ENCODE data around the gene DMKN. TPM values are rescaled to one million over a fixed set of nuclear protein-coding genes. Genes with fewer than 3 reads are reported as not detected.

DMKN gene
- total and polyA plus RNA-seq, 10 donors, result 2.5 to 17.9 (median 6.7) TPM

DNA sequence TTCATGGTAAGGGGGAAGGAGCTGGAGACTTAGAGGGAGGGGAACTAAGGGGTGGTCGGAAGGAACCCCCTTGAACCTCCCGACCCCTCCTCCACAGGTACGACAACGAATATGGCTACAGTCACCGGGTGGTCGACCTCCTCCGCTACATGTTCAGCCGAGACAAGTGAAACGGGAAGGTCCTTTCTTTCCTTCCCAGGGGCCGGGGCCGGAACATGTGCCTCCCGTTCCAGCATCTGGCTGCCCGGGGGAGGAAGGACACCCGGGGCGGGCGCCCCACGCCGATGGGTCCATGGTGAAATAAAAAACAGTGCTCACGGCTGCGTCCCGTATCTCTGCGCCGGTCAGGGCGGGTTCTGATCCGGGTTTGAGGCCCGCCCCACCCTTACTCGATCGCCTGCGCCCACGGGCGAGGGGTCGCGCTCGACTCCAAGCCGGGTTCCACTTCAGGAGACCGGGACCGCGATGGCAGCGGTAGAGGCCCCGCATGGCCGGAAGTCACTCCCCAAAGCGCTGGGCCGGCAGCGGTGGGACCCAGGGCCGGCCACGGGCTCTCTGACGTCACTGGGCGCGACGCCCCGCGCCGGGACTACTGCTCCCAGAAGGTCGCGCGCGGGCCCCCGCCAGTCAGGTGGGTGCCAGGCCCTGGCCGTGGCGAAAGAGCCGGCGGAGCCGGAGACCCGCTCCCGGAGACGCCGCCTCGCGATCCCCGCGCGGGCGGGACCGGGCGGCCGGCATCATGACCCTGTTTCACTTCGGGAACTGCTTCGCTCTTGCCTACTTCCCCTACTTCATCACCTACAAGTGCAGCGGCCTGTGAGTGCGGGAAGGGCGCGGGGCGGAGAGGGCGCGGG is 31.8 kb upstream of the DMKN start, which contains the start of gene TMEM147:
Gene TMEM147, plus strand, starts transcription at position 626 of the 854 bp plus-strand sequence. Its CDS starts 114 bp downstream, at position 740.
- WGBS, 5 donors, result 0 to 1% (median 1%) methylated on average over 50 to 85 of the region's 85 CpGs
- H3K9me3 ChIP-seq, result no peaks in the 10 kb centered on the region
- peaks cover 0 to 36% (median 0%) of the 10 kb centered on the region in 6 donors for H3K36me3 ChIP-seq
- peak within 1 kb of the TSS; percentile 64 to 93 (median 76) for H3K4me3 ChIP-seq
- no peaks in the 10 kb centered on the region for H3K27me3 ChIP-seq (replicated peaks in 1 of 7)
- DNase-seq, result peak; percentile 97
- peak within 1 kb of the TSS; percentile 71 to 91 (median 87) for H3K27ac ChIP-seq
- peaks cover 17 to 52% (median 30%) of the 10 kb centered on the region in 6 donors for H3K4me1 ChIP-seq
- intact Hi-C loops (cut with DNase I; ENCODE audit: low total_unique reads), result no loop called here
- TF ChIP-seq POLR2AphosphoS5 (IDR thresholded peaks at IDR 0.05) (peak; percentile 87 to 91 (median 90)), POLR2A (IDR thresholded peaks at IDR 0.05) (peak in 1 of 3 donors; percentile 6)
- TF ChIP-seq, protein P1, sequence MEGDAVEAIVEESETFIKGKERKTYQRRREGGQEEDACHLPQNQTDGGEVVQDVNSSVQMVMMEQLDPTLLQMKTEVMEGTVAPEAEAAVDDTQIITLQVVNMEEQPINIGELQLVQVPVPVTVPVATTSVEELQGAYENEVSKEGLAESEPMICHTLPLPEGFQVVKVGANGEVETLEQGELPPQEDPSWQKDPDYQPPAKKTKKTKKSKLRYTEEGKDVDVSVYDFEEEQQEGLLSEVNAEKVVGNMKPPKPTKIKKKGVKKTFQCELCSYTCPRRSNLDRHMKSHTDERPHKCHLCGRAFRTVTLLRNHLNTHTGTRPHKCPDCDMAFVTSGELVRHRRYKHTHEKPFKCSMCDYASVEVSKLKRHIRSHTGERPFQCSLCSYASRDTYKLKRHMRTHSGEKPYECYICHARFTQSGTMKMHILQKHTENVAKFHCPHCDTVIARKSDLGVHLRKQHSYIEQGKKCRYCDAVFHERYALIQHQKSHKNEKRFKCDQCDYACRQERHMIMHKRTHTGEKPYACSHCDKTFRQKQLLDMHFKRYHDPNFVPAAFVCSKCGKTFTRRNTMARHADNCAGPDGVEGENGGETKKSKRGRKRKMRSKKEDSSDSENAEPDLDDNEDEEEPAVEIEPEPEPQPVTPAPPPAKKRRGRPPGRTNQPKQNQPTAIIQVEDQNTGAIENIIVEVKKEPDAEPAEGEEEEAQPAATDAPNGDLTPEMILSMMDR (IDR thresholded peaks at IDR 0.05 in 8 of 11, conservative IDR thresholded peaks at IDR 0.05 in 3 of 11), result peak in 2 of 11 experiments; percentile 10 to 31

DNA sequence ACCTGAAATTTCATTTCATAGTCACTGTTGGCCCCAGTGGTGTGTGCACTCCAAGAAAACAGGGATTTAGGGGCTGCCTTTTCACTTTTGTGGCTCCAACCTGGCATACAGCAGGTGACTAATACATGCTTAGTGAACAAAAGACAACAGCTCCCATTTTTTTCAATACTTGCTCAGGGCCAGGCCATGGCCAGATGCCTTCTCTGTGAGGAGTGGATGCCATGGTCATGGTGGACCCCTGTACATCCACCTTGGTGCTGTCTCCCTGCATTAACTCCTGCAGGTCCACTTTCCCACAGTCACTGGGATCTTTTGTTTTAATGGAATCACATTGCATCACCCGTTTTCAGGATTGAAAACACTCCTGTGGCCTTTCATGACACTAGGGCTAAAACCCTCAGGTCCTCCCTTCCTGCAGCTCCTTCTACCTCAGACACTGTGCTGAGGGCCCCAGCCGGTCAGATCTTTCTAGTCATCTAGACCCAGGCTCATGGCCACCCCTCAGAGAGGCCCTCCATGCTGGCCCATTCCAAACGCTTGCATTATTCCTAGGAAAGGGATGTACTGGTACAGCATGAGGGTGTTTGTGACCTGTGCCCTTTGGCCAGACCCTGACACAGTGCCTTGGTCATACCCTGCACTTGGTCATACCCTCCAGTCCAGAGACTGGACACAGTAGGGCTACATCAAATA is 30.8 kb upstream of the DMKN start:
- no peak for DNase-seq
- intact Hi-C loops (cut with DNase I; ENCODE audit: low total_unique reads), result no loop called here
- TF ChIP-seq POLR2A (IDR thresholded peaks at IDR 0.05) (no peak), POLR2AphosphoS5 (IDR thresholded peaks at IDR 0.05) (no peak)
- TF ChIP-seq, protein P1 (IDR thresholded peaks at IDR 0.05 in 8 of 11, conservative IDR thresholded peaks at IDR 0.05 in 3 of 11), result no peak
- H3K9me3 ChIP-seq, result no peaks in the 10 kb centered on the region
- no peaks in the 10 kb centered on the region for H3K27me3 ChIP-seq (replicated peaks in 1 of 7)
- peaks cover 0 to 30% (median 0%) of the 10 kb centered on the region in 6 donors for H3K36me3 ChIP-seq
- H3K4me3 ChIP-seq, result peak overlapping the region; percentile 64 to 93 (median 76)
- peak overlapping the region in 6 of 8 donors; percentile 71 to 91 (median 88) for H3K27ac ChIP-seq
- 80 to 89% (median 87%) methylated on average over 3 of the region's 3 CpGs for WGBS, 5 donors
- peaks cover 17 to 50% (median 30%) of the 10 kb centered on the region in 6 donors for H3K4me1 ChIP-seq

DNA sequence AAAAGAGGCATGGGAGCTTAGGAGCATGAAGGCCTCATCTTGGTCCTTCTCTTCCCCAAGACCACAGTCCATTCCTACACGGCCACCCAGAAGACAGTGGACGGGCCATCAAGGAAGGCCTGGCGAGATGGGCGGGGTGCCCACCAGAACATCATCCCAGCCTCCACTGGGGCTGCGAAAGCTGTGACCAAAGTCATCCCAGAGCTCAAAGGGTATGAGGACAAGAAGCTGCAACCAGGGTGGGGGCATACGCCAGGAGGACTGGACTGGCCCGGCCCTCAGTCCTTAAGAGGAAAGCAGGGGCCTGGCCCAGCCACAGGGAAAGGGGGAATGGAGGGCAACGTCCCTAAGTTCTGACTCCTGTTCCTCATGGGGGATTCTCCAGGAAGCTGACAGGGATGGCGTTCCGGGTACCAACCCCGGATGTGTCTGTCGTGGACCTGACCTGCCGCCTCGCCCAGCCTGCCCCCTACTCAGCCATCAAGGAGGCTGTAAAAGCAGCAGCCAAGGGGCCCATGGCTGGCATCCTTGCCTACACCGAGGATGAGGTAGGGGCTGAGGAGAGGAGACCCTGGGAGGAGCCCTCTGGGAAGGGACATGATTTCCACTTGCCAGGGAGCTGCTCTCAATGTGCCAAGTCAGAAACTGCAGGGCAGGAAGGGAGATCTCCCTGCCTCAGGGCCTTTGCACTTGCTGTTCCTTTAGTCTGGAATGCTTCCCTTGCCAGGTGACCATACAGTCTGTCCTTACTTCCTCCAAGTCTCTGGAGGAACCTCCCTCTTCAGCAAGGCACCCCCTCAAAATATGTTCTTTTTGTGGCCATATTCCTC is 30.0 kb upstream of the DMKN start:
- no peak overlapping the region for H3K27ac ChIP-seq
- peaks cover 0 to 28% (median 0%) of the 10 kb centered on the region in 6 donors for H3K36me3 ChIP-seq
- no peak overlapping the region for H3K4me3 ChIP-seq
- H3K9me3 ChIP-seq, result no peaks in the 10 kb centered on the region
- TF ChIP-seq, protein P1 (IDR thresholded peaks at IDR 0.05 in 8 of 11, conservative IDR thresholded peaks at IDR 0.05 in 3 of 11), result no peak
- no peak for TF ChIP-seq POLR2AphosphoS5 (IDR thresholded peaks at IDR 0.05)
- TF ChIP-seq POLR2A (IDR thresholded peaks at IDR 0.05), result no peak
- WGBS, 5 donors, result 94 to 99% (median 97%) methylated on average over 10 to 15 of the region's 15 CpGs
- intact Hi-C loops (cut with DNase I; ENCODE audit: low total_unique reads), result no loop called here
- DNase-seq, result no peak
- peaks cover 17 to 42% (median 30%) of the 10 kb centered on the region in 6 donors for H3K4me1 ChIP-seq
- H3K27me3 ChIP-seq (replicated peaks in 1 of 7), result no peaks in the 10 kb centered on the region

Measured in spleen (tissue), 11 donors.